K562 (cell line): ENCODE results near the gene RTBDN.

Experiments used
- BCOR ChIP-seq: fragments of 450-650 bp; IDR thresholded peaks from 2 replicates; pipeline ENCODE4 v1.6.1; 2016
- BRF1 ChIP-seq: IDR thresholded peaks from 3 replicates; pipeline ENCODE4 v1.6.1; 2011; ENCODE audit warnings: borderline replicate concordance, mild to moderate bottlenecking; ENCODE audit not compliant: insufficient read length; ENCODE audit errors: extremely low read depth
- CCAR2 ChIP-seq: fragments of 200-400 bp; formaldehyde crosslinking; IDR thresholded peaks from 2 replicates; pipeline ENCODE4 v1.6.1; 2017; ENCODE audit warnings: mild to moderate bottlenecking, low read depth, low read length
- CREM ChIP-seq: IDR thresholded peaks from 2 replicates; pipeline ENCODE4 v1.6.1; 2014; ENCODE audit warnings: antibody characterized with exemption, low read depth
- CTCF ChIP-seq, 3 experiments: IDR thresholded peaks in 2 of 3; conservative IDR thresholded peaks in 1 of 3; 2 replicates each; pipeline ENCODE4 v1.5.1; 2011 to 2012; ENCODE audit warnings: low read length in 3 of 3, mild to moderate bottlenecking in 3 of 3, control low read depth in 2 of 3, improper control_type of control experiment in 1 of 3, inconsistent platforms in 1 of 3, low read depth in 1 of 3, mixed read lengths in 1 of 3, moderate library complexity in 1 of 3; ENCODE audit not compliant: insufficient read depth in 2 of 3
- HMG20B ChIP-seq: fragments of 250-450 bp; sonication (Bioruptor Pico); IDR thresholded peaks from 2 replicates; pipeline ENCODE4 v1.5.0; 2021; ENCODE audit warnings: mild to moderate bottlenecking
- NCOA1 ChIP-seq: fragments of 450-650 bp; IDR thresholded peaks from 2 replicates; pipeline ENCODE4 v1.6.1; 2016; ENCODE audit warnings: low read depth
- SETDB1 ChIP-seq: IDR thresholded peaks from one replicate; pipeline ENCODE4 v1.6.1; 2012; ENCODE audit warnings: low read length, control low read depth, inconsistent platforms
- SMARCB1 ChIP-seq: IDR thresholded peaks from 2 replicates; pipeline ENCODE4 v1.6.1; 2011; ENCODE audit warnings: improper control_type of control experiment, low read depth; ENCODE audit not compliant: insufficient read length
- TFAP4 ChIP-seq: sonication (generic); formaldehyde crosslinking; IDR thresholded peaks from 2 replicates; pipeline ENCODE4 v1.8.0; 2022; ENCODE audit warnings: missing genetic modification reagents, mild to moderate bottlenecking, moderate library complexity, borderline replicate concordance
- ZFX ChIP-seq: sonication (generic); formaldehyde crosslinking; IDR thresholded peaks from 2 replicates; pipeline ENCODE4 v1.8.0; 2022; ENCODE audit warnings: mild to moderate bottlenecking, missing genetic modification reagents, moderate library complexity
- ZNF354B ChIP-seq: fragments of 250-450 bp; sonication (Bioruptor Pico); IDR thresholded peaks from 2 replicates; pipeline ENCODE4 v1.4.0; 2020
- TF ChIP-seq, protein P1 (sequence below): sonication (generic); formaldehyde crosslinking; IDR thresholded peaks from 2 replicates; pipeline ENCODE4 v1.9.0; 2022; ENCODE audit warnings: mild to moderate bottlenecking, missing genetic modification reagents
- TF ChIP-seq, protein P2 (sequence below): sonication (generic); formaldehyde crosslinking; IDR thresholded peaks from 2 replicates; pipeline ENCODE4 v1.8.1; 2022; ENCODE audit warnings: missing genetic modification reagents

- TF ChIP-seq NCOA1 (no peak), CTCF (IDR thresholded peaks at IDR 0.05 in 2 of 3, conservative IDR thresholded peaks at IDR 0.05 in 1 of 3; ENCODE audit: insufficient read depth in 2 of 3, low read depth in 1 of 3, low read length in 3 of 3) (no peak), HMG20B (no peak), SMARCB1 (no peak), CREM (no peak), ZNF354B (CRISPR knock-in tag) (no peak), CCAR2 (no peak), SETDB1 (no peak), ZFX (no peak), TFAP4 (CRISPR knock-in tag) (no peak), BCOR (no peak), BRF1 (no peak)
- TF ChIP-seq, protein P1, sequence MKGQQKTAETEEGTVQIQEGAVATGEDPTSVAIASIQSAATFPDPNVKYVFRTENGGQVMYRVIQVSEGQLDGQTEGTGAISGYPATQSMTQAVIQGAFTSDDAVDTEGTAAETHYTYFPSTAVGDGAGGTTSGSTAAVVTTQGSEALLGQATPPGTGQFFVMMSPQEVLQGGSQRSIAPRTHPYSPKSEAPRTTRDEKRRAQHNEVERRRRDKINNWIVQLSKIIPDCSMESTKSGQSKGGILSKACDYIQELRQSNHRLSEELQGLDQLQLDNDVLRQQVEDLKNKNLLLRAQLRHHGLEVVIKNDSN (CRISPR knock-in tag), result no peak
- TF ChIP-seq, protein P2, sequence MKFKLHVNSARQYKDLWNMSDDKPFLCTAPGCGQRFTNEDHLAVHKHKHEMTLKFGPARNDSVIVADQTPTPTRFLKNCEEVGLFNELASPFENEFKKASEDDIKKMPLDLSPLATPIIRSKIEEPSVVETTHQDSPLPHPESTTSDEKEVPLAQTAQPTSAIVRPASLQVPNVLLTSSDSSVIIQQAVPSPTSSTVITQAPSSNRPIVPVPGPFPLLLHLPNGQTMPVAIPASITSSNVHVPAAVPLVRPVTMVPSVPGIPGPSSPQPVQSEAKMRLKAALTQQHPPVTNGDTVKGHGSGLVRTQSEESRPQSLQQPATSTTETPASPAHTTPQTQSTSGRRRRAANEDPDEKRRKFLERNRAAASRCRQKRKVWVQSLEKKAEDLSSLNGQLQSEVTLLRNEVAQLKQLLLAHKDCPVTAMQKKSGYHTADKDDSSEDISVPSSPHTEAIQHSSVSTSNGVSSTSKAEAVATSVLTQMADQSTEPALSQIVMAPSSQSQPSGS, result no peak
These were observed 43.6 kb downstream of the RTBDN start for GRCh38 chr19:12790628-12791344.
